22Rv1 (cell line): ENCODE data around the gene UNC79.

ENCODE experiments used
- H3K27ac ChIP-seq: fragments of 450-650 bp; 2 replicates; pipeline ENCODE4 v1.5.1; 2017
- ZFX ChIP-seq: fragments of 450-650 bp; IDR thresholded peaks from 2 replicates; pipeline ENCODE4 v1.6.1; 2017; ENCODE audit warnings: antibody characterized with exemption, borderline replicate concordance
- TF ChIP-seq, protein P1 (sequence below): fragments of 450-650 bp; IDR thresholded peaks from 2 replicates; pipeline ENCODE4 v1.5.1; 2017; ENCODE audit warnings: mild to moderate bottlenecking

Gene UNC79

DNA sequence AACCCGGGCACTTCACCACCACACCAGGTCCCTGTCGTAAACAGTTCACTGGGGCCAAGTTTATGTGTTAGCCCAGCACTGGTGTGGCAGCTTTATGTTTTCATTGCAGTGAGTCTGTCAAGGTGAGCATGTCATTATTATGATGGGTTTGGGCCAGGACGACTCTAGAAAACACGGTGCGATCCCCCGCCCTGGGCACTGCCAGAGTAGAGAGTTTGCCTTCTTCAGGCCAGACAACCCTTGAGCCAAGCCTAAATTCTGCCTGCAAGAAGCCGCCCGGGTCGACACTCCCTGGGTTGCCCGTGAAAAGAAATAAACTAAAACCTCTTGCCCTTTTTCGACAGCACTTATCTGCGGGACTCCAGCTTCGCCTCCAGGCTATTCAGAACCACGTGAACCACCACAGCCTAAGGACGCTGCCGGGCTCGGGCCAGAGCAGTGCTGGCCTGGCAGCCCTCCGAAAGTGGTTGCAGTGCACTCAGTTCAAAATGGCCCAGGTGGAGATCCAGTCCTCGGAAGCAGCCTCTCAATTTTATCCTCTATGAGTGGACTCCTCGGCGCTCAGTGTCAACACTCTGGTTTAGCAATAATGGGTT is 275.7 kb downstream of the UNC79 start:
- TF ChIP-seq, protein P1, sequence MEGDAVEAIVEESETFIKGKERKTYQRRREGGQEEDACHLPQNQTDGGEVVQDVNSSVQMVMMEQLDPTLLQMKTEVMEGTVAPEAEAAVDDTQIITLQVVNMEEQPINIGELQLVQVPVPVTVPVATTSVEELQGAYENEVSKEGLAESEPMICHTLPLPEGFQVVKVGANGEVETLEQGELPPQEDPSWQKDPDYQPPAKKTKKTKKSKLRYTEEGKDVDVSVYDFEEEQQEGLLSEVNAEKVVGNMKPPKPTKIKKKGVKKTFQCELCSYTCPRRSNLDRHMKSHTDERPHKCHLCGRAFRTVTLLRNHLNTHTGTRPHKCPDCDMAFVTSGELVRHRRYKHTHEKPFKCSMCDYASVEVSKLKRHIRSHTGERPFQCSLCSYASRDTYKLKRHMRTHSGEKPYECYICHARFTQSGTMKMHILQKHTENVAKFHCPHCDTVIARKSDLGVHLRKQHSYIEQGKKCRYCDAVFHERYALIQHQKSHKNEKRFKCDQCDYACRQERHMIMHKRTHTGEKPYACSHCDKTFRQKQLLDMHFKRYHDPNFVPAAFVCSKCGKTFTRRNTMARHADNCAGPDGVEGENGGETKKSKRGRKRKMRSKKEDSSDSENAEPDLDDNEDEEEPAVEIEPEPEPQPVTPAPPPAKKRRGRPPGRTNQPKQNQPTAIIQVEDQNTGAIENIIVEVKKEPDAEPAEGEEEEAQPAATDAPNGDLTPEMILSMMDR: no peak
- TF ChIP-seq ZFX: no peak
- no peak overlapping the region for H3K27ac ChIP-seq

DNA sequence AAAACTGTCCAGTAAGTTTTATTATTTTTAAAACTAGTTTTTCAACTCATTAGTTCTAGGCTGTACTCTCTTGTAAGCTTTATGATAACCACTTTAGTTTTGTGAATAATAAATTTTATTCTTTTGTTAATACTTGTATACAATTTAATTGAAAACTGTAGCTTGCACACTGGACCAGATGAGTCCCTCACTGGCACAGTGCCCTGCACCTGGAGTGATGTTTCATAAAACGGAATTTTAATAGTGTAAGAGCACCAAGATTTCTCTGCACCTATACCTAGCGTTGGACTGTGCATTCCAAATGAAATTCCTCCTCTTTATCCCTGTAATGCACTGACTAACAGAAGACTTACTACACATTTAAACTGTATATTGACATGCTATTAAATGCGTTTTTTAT is 276.7 kb downstream of the UNC79 start:
- TF ChIP-seq, protein P1: no peak
- no peak for TF ChIP-seq ZFX

DNA sequence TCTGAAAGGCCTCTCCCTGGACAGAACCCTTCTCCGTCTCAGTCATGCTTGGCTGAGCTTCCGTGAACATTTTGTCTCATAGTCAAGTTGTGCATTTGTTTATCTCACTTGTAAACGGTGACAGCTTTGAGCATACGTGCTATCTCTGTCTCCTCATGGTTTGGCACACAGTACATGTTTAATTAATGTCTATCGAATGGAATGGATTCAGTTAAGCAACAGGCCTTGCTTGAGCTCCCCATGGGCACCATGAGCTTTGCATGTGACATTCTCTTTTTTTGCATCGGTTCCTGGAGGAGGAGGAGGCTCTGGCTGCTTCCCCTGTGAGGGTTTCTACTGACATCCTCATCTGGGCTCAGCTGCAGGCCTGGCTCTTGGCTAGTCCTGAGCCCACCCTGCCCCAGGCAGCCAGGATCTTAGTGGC is 277.6 kb downstream of the UNC79 start:
- TF ChIP-seq, protein P1: no peak
- no peak for TF ChIP-seq ZFX
- no peak overlapping the region for H3K27ac ChIP-seq

More for the DNA sequence above, 276.7 kb downstream of the UNC79 start:
- H3K27ac ChIP-seq: no peak overlapping the region

DNA sequence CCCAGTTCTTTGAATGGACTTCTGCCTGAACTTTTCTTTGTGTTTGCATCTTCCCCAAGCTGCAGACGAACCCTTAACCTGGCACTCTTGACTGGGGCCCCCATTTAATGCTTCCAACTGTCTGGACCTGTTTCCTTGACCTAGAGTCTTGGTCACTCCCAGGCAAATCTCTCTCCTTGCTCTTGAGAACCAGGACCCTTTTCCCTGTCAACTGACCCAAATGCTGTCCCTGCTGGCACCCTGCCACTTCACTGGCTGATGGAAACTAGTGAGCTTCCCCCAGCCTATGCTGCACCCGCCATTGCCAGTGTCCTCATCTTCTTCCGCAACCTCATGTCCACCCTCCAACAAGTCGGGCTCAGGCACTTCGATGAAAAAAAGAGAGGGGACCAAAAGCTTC is 278.1 kb downstream of the UNC79 start:
- TF ChIP-seq ZFX: no peak
- TF ChIP-seq, protein P1: no peak

DNA sequence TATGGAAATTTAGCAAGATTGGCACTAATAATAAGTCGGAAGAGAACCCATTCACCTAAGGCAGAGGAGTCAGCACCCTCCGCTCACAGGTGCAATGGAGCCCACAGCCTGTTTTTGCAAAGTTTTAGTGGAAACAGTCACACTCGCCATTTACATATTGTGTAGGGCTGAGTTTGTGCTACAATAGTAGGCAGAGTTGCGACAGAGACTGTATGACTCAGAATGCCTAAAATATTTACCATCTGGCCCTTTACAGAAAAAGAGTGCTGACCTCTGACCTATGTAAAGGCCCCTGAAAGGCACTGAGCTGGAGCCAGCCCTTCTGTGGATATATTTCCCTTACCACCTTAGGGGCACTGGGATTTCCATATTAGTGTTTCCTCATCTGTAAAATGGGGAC is 278.5 kb downstream of the UNC79 start:
- TF ChIP-seq, protein P1: no peak
- TF ChIP-seq ZFX: no peak
- H3K27ac ChIP-seq: no peak overlapping the region

More for the DNA sequence above, 278.1 kb downstream of the UNC79 start:
- no peak overlapping the region for H3K27ac ChIP-seq

DNA sequence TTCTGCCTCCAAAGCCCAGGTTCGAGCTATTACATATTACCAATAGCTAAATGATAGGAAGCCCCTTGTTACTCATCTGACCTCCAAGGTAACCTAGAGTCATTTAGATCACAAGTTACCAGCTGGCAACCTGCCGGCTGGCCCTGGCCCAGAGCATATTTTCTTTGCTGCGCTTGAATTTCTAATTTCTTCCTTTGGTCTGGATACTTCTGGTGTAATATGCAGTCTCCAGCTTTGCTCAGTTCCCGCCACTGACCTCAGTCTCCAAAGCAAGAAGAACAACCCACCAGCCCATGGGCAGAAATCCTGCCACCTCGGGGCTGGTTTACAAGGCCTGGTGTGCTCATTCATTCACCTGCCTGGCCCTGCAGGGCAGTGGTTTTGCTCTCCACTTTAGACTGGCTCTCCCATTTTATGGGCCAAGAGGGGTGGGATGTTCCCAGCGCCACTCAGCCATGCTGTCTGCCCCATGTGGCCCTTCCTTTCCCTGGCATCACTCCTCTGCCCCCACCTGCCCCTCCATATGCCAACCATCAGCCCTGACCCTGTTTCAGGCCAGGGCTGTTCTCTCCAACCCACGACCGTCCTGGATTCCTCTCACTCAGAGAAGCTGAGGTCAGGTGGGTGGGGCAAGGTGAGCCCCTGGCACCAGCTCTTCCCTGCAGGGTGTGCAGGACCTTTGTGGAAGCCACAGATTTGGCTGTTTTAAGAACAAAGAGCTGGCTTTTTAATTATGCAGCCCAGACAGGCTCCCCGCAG is 281.5 kb downstream of the UNC79 start:
- TF ChIP-seq, protein P1: no peak
- TF ChIP-seq ZFX: no peak
- no peak overlapping the region for H3K27ac ChIP-seq
